Mammary epithelial cell (primary cell): Measurements from ENCODE around the gene GSG1L.

ENCODE experiments used
- EZH2 ChIP-seq: IDR thresholded peaks from 2 replicates; pipeline ENCODE4 v1.6.1; 2012; ENCODE audit warnings: low read length, inconsistent platforms, borderline replicate concordance
- TF ChIP-seq, protein P1 (sequence below), 2 donors: IDR thresholded peaks in 1 of 2; conservative IDR thresholded peaks in 1 of 2; 2 replicates each; pipeline ENCODE4 v1.5.1; 2011 to 2012; ENCODE audit warnings: inconsistent platforms in 2 of 2, low read length in 2 of 2, mild to moderate bottlenecking in 2 of 2, control low read depth in 1 of 2, low read depth in 1 of 2; ENCODE audit not compliant: insufficient read depth in 1 of 2; ENCODE audit errors: extremely low read depth in 1 of 2

GRCh38 chr16:27927266-27927901 lies 136.1 kb downstream of the GSG1L start:
- TF ChIP-seq, protein P1, sequence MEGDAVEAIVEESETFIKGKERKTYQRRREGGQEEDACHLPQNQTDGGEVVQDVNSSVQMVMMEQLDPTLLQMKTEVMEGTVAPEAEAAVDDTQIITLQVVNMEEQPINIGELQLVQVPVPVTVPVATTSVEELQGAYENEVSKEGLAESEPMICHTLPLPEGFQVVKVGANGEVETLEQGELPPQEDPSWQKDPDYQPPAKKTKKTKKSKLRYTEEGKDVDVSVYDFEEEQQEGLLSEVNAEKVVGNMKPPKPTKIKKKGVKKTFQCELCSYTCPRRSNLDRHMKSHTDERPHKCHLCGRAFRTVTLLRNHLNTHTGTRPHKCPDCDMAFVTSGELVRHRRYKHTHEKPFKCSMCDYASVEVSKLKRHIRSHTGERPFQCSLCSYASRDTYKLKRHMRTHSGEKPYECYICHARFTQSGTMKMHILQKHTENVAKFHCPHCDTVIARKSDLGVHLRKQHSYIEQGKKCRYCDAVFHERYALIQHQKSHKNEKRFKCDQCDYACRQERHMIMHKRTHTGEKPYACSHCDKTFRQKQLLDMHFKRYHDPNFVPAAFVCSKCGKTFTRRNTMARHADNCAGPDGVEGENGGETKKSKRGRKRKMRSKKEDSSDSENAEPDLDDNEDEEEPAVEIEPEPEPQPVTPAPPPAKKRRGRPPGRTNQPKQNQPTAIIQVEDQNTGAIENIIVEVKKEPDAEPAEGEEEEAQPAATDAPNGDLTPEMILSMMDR (conservative IDR thresholded peaks at IDR 0.05 in 1 of 2, IDR thresholded peaks at IDR 0.05 in 1 of 2; ENCODE audit: extremely low read depth in 1 of 2, insufficient read depth in 1 of 2, low read depth in 1 of 2, low read length in 2 of 2) = no peak
- no peak for TF ChIP-seq EZH2
